HG03108 (cell line): Measurements from ENCODE around the gene MED28.
"Not testable (repeated sequence)": the region's sequence is repeated elsewhere in the genome, so short reads cannot be mapped to it uniquely, and the experiment has no call there.

Experiments
- ATAC-seq: cut with Tn5 transposase; IDR thresholded peaks from one replicate; pipeline ENCODE4 v1.9.1; 2021; ENCODE audit warnings: moderate library complexity; ENCODE audit not compliant: unreplicated experiment

Gene MED28

GRCh38 chr4:17614416-17615299 is at the start of gene MED28:
Gene MED28, plus strand, starts transcription at chr4:17614641. Its CDS starts 14 bp downstream, at chr4:17614655.
- ATAC-seq: peak; percentile 95

GRCh38 chr4:17565846-17566245 is 48.6 kb upstream of the MED28 start:
- no peak for ATAC-seq

- ATAC-seq: no peak
Observed at GRCh38 chr4:17567271-17567670, 47.2 kb upstream of the MED28 start.

GRCh38 chr4:17574206-17574605 is 40.2 kb upstream of the MED28 start:
- ATAC-seq: no peak

- not testable (repeated sequence) for ATAC-seq
Observed at GRCh38 chr4:17575177-17575576, 39.3 kb upstream of the MED28 start.

GRCh38 chr4:17576932-17577664 is 37.3 kb upstream of the MED28 start, which contains the start of gene LAP3:
Gene LAP3, plus strand, starts transcription at chr4:17577198. Its CDS starts 268 bp downstream, at chr4:17577466.
- ATAC-seq: peak; percentile 89

- ATAC-seq: peak; percentile 5
Observed at GRCh38 chr4:17577665-17578481, 36.6 kb upstream of the MED28 start.

- ATAC-seq: peak; percentile 26
Observed at GRCh38 chr4:17578482-17578891, 36.0 kb upstream of the MED28 start.

GRCh38 chr4:17580969-17581368 is 33.5 kb upstream of the MED28 start:
- no peak for ATAC-seq

- ATAC-seq: no peak
Observed at GRCh38 chr4:17583276-17583675, 31.2 kb upstream of the MED28 start.

- ATAC-seq: no peak
Observed at GRCh38 chr4:17583941-17584340, 30.5 kb upstream of the MED28 start.

- ATAC-seq: no peak
Observed at GRCh38 chr4:17584521-17585213, 29.8 kb upstream of the MED28 start.

GRCh38 chr4:17587094-17587822 is 27.2 kb upstream of the MED28 start:
- ATAC-seq: no peak

GRCh38 chr4:17589355-17589754 is 25.1 kb upstream of the MED28 start:
- no peak for ATAC-seq

- ATAC-seq: peak; percentile 87
Observed at GRCh38 chr4:17595471-17596005, 18.9 kb upstream of the MED28 start.

GRCh38 chr4:17597517-17597916 is 16.9 kb upstream of the MED28 start:
- ATAC-seq: no peak

- no peak for ATAC-seq
Observed at GRCh38 chr4:17599826-17600225, 14.6 kb upstream of the MED28 start.

GRCh38 chr4:17605236-17605635 is 9.2 kb upstream of the MED28 start:
- no peak for ATAC-seq

- peak; percentile 50 for ATAC-seq
Observed at GRCh38 chr4:17613761-17614415, 553 bp upstream of the MED28 start.
